K562 (cell line): ENCODE data around the gene UGT2B17.
"Not testable (repeated sequence)": the region's sequence is repeated elsewhere in the genome, so short reads cannot be mapped to it uniquely, and the experiment has no call there.

Experiments used
- EP300 ChIP-seq: IDR thresholded peaks from 2 replicates; pipeline ENCODE4 v1.6.1; 2012; ENCODE audit warnings: low read length, improper control_type of control experiment
- EZH2 ChIP-seq: IDR thresholded peaks from 2 replicates; pipeline ENCODE4 v1.6.1; 2012; ENCODE audit warnings: low read depth, mild to moderate bottlenecking, inconsistent platforms, low read length, borderline replicate concordance
- FUS ChIP-seq: fragments of 200-400 bp; formaldehyde crosslinking; optimal IDR thresholded peaks from 2 replicates; pipeline ENCODE3; 2017; ENCODE audit warnings: low read depth, low read length
- POLR2AphosphoS5 ChIP-seq: IDR thresholded peaks from 2 replicates; pipeline ENCODE4 v1.6.1; 2011; ENCODE audit warnings: mild to moderate bottlenecking, low read depth, low read length, moderate library complexity; ENCODE audit not compliant: control insufficient read depth, insufficient read depth
- SRF ChIP-seq, 2 experiments: fragments of 250-450, 450-650 bp in 1 of 2; sonication (Bioruptor Pico) in 1 of 2; sonication (generic) in 1 of 2; formaldehyde crosslinking; IDR thresholded peaks; 2 replicates each; pipeline versions ENCODE4 v1.5.0 to v1.5.1; 2020 to 2022; ENCODE audit warnings: mild to moderate bottlenecking in 1 of 2, missing genetic modification reagents in 1 of 2
- TF ChIP-seq, protein P1 (sequence below), 2 experiments: fragments of 450-650 bp; formaldehyde crosslinking in 1 of 2; IDR thresholded peaks; 2 replicates each; pipeline versions ENCODE4 v1.4.0 to v1.6.1; 2014 to 2020; ENCODE audit warnings: mild to moderate bottlenecking in 2 of 2, borderline replicate concordance in 1 of 2, low read depth in 1 of 2
- TF ChIP-seq, protein P2 (sequence below): sonication (generic); formaldehyde crosslinking; IDR thresholded peaks from 2 replicates; pipeline ENCODE4 v1.8.1; 2023; ENCODE audit warnings: missing genetic modification reagents, mild to moderate bottlenecking, borderline replicate concordance
- TF ChIP-seq, protein P3 (sequence below): fragments of 450-650 bp; formaldehyde crosslinking; IDR thresholded peaks from 2 replicates; pipeline ENCODE4 v1.4.0; 2020; ENCODE audit warnings: mild to moderate bottlenecking, moderate library complexity

DNA sequence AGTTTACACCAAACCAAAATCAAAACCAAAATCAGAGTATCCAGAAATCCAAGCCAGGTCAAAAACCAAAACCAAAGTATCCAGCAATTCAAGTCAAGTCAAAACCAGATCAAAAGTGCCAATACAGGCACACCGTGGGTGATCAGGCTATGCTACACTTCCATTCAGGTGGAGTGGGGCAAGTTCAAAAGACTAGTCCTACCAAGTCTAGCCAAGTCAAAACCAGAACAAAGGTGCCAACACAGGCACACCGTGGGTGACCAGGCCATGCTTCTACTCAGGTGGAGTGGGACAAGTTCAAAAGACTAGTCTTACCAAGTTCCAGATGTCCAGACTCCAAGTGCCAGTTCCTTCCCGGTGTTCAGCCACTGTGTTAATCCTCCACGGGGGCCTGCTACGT, 486 bp downstream of the UGT2B17 start:
- TF ChIP-seq, protein P1, sequence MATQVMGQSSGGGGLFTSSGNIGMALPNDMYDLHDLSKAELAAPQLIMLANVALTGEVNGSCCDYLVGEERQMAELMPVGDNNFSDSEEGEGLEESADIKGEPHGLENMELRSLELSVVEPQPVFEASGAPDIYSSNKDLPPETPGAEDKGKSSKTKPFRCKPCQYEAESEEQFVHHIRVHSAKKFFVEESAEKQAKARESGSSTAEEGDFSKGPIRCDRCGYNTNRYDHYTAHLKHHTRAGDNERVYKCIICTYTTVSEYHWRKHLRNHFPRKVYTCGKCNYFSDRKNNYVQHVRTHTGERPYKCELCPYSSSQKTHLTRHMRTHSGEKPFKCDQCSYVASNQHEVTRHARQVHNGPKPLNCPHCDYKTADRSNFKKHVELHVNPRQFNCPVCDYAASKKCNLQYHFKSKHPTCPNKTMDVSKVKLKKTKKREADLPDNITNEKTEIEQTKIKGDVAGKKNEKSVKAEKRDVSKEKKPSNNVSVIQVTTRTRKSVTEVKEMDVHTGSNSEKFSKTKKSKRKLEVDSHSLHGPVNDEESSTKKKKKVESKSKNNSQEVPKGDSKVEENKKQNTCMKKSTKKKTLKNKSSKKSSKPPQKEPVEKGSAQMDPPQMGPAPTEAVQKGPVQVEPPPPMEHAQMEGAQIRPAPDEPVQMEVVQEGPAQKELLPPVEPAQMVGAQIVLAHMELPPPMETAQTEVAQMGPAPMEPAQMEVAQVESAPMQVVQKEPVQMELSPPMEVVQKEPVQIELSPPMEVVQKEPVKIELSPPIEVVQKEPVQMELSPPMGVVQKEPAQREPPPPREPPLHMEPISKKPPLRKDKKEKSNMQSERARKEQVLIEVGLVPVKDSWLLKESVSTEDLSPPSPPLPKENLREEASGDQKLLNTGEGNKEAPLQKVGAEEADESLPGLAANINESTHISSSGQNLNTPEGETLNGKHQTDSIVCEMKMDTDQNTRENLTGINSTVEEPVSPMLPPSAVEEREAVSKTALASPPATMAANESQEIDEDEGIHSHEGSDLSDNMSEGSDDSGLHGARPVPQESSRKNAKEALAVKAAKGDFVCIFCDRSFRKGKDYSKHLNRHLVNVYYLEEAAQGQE (IDR thresholded peaks at IDR 0.05; ENCODE audit: borderline replicate concordance): not testable (repeated sequence)
- TF ChIP-seq, protein P1 (CRISPR knock-in tag; IDR thresholded peaks at IDR 0.05; ENCODE audit: low read depth): not testable (repeated sequence)
- TF ChIP-seq, protein P2, sequence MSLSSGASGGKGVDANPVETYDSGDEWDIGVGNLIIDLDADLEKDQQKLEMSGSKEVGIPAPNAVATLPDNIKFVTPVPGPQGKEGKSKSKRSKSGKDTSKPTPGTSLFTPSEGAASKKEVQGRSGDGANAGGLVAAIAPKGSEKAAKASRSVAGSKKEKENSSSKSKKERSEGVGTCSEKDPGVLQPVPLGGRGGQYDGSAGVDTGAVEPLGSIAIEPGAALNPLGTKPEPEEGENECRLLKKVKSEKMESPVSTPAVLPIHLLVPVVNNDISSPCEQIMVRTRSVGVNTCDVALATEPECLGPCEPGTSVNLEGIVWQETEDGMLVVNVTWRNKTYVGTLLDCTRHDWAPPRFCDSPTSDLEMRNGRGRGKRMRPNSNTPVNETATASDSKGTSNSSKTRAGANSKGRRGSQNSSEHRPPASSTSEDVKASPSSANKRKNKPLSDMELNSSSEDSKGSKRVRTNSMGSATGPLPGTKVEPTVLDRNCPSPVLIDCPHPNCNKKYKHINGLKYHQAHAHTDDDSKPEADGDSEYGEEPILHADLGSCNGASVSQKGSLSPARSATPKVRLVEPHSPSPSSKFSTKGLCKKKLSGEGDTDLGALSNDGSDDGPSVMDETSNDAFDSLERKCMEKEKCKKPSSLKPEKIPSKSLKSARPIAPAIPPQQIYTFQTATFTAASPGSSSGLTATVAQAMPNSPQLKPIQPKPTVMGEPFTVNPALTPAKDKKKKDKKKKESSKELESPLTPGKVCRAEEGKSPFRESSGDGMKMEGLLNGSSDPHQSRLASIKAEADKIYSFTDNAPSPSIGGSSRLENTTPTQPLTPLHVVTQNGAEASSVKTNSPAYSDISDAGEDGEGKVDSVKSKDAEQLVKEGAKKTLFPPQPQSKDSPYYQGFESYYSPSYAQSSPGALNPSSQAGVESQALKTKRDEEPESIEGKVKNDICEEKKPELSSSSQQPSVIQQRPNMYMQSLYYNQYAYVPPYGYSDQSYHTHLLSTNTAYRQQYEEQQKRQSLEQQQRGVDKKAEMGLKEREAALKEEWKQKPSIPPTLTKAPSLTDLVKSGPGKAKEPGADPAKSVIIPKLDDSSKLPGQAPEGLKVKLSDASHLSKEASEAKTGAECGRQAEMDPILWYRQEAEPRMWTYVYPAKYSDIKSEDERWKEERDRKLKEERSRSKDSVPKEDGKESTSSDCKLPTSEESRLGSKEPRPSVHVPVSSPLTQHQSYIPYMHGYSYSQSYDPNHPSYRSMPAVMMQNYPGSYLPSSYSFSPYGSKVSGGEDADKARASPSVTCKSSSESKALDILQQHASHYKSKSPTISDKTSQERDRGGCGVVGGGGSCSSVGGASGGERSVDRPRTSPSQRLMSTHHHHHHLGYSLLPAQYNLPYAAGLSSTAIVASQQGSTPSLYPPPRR (CRISPR knock-in tag): not testable (repeated sequence)
- TF ChIP-seq FUS; SRF (CRISPR knock-in tag; IDR thresholded peaks at IDR 0.05); POLR2AphosphoS5; EP300; EZH2: not testable (repeated sequence)
- TF ChIP-seq, protein P3, sequence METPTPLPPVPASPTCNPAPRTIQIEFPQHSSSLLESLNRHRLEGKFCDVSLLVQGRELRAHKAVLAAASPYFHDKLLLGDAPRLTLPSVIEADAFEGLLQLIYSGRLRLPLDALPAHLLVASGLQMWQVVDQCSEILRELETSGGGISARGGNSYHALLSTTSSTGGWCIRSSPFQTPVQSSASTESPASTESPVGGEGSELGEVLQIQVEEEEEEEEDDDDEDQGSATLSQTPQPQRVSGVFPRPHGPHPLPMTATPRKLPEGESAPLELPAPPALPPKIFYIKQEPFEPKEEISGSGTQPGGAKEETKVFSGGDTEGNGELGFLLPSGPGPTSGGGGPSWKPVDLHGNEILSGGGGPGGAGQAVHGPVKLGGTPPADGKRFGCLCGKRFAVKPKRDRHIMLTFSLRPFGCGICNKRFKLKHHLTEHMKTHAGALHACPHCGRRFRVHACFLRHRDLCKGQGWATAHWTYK (CRISPR knock-in tag): not testable (repeated sequence)
